ENCODE data around the gene BDKRB2. TPM values are rescaled to one million over a fixed set of nuclear protein-coding genes. Genes with fewer than 3 reads are reported as not detected.

BDKRB2 gene
- total RNA-seq (2022; extraction: Qiagen RNA extraction; ENCODE audit: low read depth): 1.0 to 1.9 TPM (median 1.9 TPM) in 5 replicates

GRCh38 chr14:96204151-96205058, at the start of gene BDKRB2:
Gene BDKRB2, plus strand, starts transcription at chr14:96204839. Its CDS starts 32,269 bp downstream, at chr14:96237108.

DNA sequence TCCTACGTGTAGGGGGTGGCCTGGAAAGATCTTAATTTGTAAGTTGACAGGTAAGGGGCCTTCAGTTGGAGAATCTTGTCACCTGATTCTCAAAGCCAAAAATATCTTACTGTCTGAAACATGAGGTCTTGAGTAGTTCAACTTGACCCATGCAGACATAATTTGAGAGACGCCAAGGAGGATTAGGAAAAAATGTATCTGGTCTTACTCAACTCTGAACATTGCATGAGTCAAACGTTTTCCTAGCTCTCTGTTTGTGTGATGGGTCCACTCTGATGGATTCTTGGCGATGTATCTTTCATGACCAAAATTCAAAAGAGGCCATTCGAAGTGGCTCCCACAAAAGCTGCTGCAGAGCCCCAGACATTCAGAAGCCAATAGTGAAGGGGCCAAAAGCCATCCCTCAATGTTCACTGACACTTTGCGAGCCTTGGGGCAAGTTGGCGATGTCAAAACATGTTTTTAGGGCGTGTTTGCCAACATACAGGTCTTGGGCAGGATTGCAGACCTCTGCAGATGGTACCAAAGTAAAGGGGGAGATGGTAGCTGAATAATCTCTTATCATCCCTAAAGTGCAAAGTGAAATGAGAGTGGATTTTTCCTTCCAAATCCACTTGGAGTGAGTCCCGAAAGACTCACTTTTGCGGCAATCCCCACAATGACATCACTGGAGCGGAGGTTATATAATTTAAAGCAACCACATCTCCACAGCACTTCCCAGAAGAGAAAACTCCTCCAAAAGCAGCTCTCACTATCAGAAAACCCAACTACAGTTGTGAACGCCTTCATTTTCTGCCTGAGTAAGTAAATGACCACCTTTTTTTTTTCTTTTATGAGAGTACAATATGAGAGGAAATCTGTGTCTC, 51.1 kb downstream of the BDKRB2 start, which contains the start of gene BDKRB1:
BDKRB1 (plus strand) TSS at position 710 of the 866 bp plus-strand sequence. CDS start 7,473 bp downstream, outside the sequence.

Other genes with a start within 250 kb of the BDKRB2 start
- gene C14orf132, start 165.5 kb upstream of the BDKRB2 start, total RNA-seq (2022; extraction: Qiagen RNA extraction; ENCODE audit: low read depth): 2.9 to 6.1 TPM (median 5.3 TPM) in 5 replicates
- gene BDKRB1, start 51.4 kb downstream of the BDKRB2 start, total RNA-seq (2022; extraction: Qiagen RNA extraction; ENCODE audit: low read depth): 0.36 to 0.86 TPM (median 0.59 TPM) in 5 replicates
- 7.4 to 9.8 TPM (median 8.8 TPM) in 5 replicates for gene ATG2B, start 158.5 kb downstream of the BDKRB2 start, total RNA-seq (2022; extraction: Qiagen RNA extraction; ENCODE audit: low read depth)
- 17.2 to 25.5 TPM (median 19.9 TPM) in 5 replicates for gene GSKIP, start 158.7 kb downstream of the BDKRB2 start, total RNA-seq (2022; extraction: Qiagen RNA extraction; ENCODE audit: low read depth)
- gene AK7, start 187.3 kb downstream of the BDKRB2 start, total RNA-seq (2022; extraction: Qiagen RNA extraction; ENCODE audit: low read depth): 2.3 to 3.5 TPM (median 2.6 TPM) in 5 replicates